Glomerular endothelial cell (primary cell): Measurements from ENCODE around the gene APOL6. TPM values are rescaled to one million over a fixed set of nuclear protein-coding genes. Genes with fewer than 3 reads are reported as not detected.

Experiments
- DNase-seq: peaks from one replicate; pipeline ENCODE4 v3.0.0-alpha.2; 2011; ENCODE audit warnings: low read depth, low spot score; ENCODE audit errors: extremely low read depth
- total RNA-seq: library from RNA; depleted of rRNA; stranded (reverse); fragments of >200 nt; gene quantifications from 2 replicates; pipeline ENCODE4 v1.2.3, GENCODE V29; 2015

APOL6 gene
- total RNA-seq = 9.6 and 10.7 TPM in 2 replicates

DNA sequence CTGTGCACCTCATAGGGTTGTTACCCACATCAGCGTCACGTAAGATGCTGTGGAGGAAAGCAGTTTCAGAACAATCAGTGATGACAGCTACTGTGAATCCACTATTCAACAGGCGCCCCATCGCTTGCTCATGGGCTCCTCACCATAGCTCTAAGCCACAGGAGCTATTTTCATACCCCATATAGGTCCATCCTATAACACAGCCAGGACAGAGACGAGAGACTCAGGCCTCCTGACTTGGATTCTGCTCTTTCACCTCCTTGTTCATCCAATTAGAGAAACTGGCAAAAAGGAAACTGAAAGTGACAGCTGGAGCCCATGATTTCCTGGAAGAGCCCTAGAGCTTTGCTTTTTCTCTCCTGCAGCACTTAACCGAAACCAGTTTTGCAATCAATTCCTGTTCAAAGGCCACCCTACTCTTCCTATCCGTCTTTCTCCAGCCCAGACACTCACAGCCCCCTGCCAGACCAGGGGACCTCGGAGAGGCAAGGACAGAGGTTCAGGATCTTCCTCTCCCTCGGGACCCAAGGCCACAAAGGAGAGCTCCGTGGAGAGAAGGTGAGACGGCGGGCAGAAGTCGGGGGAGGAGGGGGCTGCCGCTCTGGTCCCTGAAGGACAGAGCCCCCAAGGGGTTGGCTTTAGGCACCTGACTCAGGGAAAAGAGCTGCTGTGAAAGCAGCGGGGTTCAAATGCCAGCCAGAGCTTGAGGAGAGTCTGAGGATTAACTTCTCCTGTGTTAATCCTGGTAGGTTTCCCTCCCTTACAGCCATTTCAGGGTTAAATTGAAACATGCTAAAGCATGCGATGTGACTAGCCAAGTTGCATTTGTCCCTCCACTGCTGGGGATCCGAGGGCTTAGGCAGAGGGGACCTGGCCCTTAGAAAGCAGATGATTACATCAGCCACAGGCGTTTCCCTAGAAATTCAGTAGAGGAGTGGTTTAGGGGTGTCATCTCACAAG lies at the start of gene APOL6:
APOL6 (plus strand) TSS at position 381 of the 960 bp plus-strand sequence. CDS start 7,980 bp downstream, outside the sequence.
- DNase-seq = no peak

DNA sequence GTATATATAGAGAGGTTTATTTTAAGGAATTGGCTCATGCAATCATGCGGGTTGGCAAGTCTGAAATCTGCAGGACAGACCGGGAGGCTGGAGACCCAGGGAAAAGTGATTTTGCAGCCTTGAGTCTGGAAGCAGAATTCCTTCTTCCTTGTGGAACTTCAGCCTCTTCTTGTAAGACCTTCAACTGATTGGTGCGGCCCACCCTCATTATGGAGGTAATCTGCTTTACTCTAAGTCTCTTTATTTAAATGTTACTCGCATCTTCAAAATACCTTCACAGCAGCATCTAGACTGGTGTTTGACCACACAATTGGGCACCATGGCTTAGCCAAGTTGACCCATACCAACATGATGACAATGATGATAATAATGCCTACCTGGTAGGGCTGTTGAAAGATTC lies 48.9 kb upstream of the APOL6 start:
- DNase-seq = no peak

DNA sequence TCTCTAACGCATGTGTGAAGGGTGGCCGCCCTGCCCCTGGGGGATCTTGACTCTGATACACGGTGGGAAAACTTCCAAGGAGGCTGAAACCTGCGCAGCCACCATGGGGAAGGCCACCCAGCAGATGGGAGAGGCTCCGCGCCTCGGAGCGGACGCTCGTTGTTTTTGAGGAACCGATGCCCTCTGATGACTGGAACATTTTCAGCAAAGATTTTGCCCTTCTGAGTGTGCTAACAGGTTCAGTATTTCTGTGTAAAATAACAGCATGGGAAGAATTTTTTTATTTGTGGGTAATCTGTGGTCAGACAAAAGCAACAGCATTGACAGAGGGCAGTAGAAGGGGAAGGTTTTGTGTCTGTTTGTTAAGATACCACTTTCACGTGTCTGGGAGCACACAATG lies 47.8 kb upstream of the APOL6 start:
- no peak for DNase-seq

DNA sequence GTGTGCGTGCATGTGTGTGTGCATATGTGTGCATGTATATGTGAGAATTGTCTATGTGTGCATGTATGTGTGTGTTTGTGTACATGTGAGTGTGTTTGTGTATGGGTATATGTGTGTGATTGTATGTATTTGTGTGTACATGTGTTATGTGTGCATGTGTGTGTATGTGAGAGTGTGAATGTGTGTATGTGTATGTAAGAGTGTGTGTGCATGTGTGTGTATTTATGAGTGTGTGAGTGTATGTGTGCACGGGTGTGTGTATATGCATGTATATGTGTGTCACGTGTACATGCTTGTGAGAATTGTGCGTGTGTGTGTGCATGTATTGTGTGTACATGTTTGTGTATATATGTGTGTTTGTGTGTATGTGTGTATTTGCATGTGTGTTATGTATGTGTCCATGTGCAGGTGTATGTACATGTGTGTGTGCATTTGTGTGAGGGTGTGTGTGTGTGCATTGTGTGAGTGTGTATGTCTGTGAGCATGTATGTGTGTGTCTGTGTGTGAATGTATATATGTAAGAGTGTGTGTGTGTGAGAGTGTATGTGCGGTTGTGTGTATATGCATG lies 47.1 kb upstream of the APOL6 start:
- DNase-seq = no peak

- no peak for DNase-seq
Observed at GRCh38 chr22:35601743-35602615, 46.3 kb upstream of the APOL6 start.

DNA sequence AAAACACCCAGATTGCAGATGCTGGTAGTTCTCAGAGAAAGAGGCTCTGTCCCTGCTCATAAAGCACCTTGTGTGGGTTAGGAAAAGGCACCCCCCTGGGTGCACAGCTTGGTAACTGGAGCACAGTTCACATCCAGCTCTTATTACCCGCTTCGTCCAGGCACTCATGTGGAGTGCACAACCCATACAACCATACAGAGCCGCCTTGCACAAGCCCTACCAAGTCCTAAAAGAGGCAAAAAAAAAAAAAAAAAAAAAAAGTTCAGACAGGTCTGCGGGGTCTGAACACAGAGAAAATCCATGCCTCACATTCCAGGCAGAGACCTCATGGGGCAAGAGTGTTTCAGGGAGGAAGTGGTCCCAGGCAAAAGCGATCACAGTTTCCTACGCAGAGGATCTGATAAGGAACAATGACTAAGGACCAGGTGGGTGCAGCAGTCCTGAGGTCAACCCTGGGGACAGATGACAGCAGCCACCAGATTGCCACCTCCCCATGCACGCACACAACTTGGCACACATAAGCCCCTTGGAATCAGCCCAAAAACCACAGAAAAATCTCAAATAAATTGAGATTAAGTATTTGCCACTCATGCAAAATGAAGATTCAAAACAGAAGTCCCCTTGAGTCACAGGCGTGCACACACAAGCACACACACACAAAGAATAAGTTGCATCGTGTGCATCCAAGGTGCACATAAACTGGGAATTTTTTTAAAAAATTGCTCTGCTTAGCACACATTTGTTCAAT lies 43.5 kb upstream of the APOL6 start:
- DNase-seq = no peak

DNA sequence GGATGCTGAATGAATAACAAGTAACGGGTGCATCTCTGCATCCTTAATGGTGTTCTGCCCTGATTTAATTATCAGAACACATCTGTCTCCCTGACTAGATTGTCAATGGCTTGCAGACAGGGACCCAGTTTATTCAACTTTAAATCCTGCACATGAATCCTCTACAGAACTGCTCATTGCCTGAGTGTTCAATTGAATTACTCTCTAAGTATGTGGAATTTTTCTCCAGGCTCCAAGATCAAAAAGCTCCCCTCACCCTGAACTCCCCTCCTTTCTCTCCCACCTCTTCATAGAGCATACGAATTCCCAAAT lies 42.9 kb upstream of the APOL6 start:
- no peak for DNase-seq

GRCh38 chr22:35605851-35606481 lies 42.3 kb upstream of the APOL6 start:
- no peak for DNase-seq

- DNase-seq = no peak
Observed at GRCh38 chr22:35606916-35607315, 41.3 kb upstream of the APOL6 start.

DNA sequence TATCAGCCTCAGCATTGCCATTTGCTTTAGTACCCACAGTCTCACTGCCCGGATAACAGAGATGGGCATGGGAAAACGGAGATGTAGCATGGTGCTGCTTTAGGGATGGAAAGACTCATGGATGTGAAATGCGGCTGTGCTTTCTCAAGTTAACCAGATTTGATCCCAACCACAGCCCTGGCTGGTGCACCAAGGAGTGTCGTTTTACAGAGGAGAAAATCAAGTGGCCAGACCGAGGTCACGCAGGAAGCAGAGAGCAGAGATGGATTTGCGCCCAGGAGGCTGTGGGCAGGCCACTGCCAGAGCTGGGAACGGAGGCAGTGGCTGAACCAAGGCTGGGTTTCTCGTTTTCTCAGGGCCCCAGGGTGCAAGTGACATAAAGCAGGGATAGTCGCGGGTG lies 40.2 kb upstream of the APOL6 start:
- no peak for DNase-seq

- DNase-seq = no peak
Observed at GRCh38 chr22:35609261-35609660, 39.0 kb upstream of the APOL6 start.

DNA sequence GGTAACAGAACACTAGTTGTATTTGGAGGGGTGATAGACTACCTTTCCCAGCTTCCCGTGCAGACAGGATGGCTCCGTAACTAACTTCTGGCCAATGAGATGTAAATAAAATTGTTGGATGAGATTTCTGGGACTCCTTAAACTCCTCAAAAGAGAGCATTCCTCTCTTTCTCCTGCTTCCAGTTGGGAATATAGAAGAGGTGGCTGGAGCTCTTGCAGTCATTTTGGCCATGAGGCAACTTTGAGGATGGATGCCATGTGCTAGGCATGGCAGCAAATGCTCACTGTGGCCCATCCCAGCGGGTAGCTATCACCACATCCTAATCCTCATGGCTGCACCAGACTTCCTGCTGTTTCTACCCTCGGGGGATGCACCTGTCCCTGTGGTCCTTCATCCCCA lies 38.5 kb upstream of the APOL6 start:
- DNase-seq = no peak

DNA sequence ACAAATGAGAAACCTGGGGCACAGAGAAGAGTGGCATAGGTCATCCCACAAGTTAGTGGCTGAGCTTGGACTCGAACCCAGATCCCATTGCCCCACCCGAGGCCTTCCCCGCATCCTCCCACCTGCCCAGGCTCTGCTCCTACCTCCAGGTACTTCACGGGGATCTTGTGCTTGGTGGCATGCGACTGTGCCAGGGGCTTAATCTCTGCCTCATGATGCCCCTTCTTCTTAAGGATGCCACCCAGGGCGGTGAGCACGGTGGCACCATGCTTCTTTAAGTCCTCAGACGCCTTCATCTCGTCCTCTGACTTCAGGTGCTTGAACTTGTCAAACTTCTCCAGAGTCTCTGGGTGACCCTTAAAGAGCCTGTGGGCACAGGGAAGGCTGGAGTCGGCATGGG lies 37.5 kb upstream of the APOL6 start:
- DNase-seq = no peak

DNA sequence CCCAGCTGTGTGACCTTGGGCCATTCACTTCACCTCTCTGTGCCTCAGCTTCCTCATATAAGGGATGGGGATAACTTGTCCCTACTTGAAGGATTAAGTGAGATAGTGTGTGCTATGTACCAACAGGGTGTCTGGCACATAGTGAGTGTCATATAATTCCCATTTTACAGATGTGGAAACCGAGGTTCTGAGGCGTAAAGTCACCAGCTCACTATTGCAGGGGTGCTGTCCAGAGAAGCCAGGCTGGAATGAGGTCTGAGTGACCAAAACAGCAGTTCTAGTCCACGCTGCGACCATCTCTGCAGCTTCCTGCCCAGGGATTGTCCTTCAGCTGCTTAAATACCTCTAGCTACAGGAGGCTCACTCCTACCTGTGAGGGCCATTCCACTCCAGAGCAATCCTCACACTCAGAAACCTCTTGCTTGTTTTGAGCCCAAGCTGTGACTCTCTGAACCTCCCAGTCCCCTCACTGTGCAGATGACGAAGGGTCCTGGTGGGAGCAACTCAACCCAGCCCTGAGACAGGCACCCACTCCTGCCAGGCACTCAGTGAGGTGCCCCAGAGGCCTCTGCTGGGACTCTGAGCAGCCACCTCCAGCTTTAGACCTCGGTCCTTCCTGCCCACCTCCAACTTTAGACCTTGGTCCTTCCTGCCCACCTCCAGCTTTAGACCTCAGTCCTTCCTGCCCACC lies 36.9 kb upstream of the APOL6 start:
- DNase-seq = no peak

DNA sequence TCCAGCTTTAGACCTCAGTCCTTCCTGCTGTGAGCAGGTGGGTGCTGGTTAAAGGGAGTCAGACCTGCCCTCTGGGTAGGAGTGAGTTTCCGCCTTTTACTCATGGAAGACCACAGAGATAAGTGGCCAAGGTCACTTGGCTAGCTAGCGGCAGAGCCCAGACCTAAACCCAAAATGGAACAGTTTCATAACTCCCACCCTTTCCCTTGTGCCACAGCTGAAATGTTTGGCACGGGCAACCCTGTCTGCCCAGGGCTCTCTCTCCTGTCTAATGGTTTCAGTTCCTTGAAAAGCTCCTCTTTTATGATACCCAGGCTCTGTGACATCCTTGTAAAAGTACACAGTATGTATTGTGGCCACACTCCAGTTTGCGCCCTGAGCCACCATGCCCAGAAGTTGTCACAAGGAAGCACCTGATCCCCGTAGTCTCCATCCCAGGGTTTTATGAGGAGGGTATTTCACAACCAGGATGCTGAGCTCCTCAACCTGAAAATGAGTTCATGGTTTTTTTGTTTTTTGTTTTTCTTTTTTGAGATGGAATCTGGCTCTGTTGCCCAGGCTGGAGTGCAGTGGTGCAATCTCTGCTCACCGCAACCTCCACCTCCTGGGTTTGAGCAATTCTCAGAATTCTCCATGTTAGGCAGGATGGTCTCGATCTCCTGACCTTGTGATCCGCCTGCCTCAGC lies 36.2 kb upstream of the APOL6 start:
- no peak for DNase-seq

- DNase-seq = no peak
Observed at GRCh38 chr22:35612903-35613302, 35.3 kb upstream of the APOL6 start.

DNA sequence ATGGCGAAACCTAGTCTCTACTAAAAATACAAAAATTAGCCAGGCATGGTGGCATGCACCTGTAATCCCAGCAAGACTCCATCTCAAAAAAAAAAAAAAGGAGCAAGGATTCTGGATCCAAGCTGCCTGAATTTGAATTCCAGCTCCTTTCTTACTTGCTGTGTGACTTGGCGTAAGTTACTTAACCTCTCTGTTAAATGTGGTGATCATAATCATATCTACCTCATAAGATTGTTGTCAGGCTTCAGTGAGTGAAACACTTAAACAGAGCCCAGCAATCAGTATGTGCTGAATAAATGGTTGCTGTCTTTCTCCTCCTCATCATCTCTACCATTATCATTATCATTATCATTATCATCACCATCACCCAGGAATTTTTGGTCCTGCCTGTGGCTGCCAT lies 33.8 kb upstream of the APOL6 start:
- DNase-seq = no peak

GRCh38 chr22:35615156-35615555 lies 33.1 kb upstream of the APOL6 start:
- no peak for DNase-seq

DNA sequence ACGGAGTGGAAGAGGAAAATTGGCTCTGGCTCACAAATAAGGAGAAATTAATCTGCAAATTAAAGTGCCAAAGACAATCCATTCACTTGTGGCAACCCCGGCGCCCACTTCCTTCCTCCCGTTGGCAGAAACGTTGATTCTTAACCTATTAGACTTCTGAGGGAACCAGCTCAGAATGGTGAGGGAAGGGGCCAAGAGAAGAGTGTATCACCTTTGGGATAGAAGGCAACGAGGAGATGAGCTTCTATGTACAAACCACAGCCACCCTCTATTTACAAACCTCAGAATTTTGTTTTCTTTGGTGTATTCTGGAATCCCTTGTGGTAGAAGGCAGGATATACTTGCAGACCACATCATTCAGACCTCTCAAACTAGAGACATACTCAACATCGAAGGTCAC lies 32.2 kb upstream of the APOL6 start:
- DNase-seq = no peak
